Measurements from ENCODE around the gene LSM14A.
A peak's percentile ranks its signal among the peaks of the same experiment; 100 is the strongest.

DNA sequence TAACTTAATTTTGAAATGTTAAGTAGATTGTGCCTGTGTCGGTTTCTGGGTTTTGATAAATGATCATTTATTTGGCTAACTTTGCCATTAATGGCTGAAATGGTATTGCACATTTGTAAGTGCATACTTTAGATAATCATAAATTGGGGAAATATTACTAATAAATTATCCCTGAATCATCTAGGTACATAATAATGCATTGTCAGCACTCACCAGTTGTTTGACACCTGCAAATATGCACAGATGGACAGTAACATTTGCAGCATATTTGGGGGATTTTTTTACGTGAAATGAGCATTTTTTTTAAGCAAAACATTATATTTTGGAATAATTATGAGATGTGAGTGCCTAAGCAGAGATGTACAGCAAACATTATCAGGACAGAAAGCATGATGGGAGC lies 41.0 kb downstream of the LSM14A start:
- TF ChIP-seq CTCF (CRISPR knock-in tag; IDR thresholded peaks at IDR 0.05) (no peak), MEIS1 (CRISPR knock-in tag; IDR thresholded peaks at IDR 0.05; ENCODE audit: borderline replicate concordance) (no peak), RAD21 (CRISPR knock-in tag; IDR thresholded peaks at IDR 0.05) (no peak), BRCA1 (CRISPR knock-in tag; IDR thresholded peaks at IDR 0.05) (no peak), ZNF720 (CRISPR knock-in tag; IDR thresholded peaks at IDR 0.05) (no peak), JUN (CRISPR knock-in tag; IDR thresholded peaks at IDR 0.05) (no peak), ZNF660 (CRISPR knock-in tag; IDR thresholded peaks at IDR 0.05; ENCODE audit: borderline replicate concordance, low read depth) (no peak), KDM5A (IDR thresholded peaks at IDR 0.05; ENCODE audit: borderline replicate concordance, low read length) (no peak), MAFK (conservative IDR thresholded peaks at IDR 0.05 in 1 of 2, IDR thresholded peaks at IDR 0.05 in 1 of 2; ENCODE audit: low read length in 2 of 2) (peak; percentile 85 to 91), RXRA (CRISPR knock-in tag; IDR thresholded peaks at IDR 0.05) (no peak), ELF4 (CRISPR knock-in tag; IDR thresholded peaks at IDR 0.05; ENCODE audit: borderline replicate concordance) (no peak), ZKSCAN1 (IDR thresholded peaks at IDR 0.05; ENCODE audit: low read length) (no peak), REST (IDR thresholded peaks at IDR 0.05; ENCODE audit: borderline replicate concordance in 1 of 2, low read depth in 1 of 2, low read length in 2 of 2) (no peak)
